GM12873 (cell line): ENCODE data around the gene DPYSL5.

Experiments
- TF ChIP-seq, protein P1 (sequence below): IDR thresholded peaks from 2 replicates; pipeline ENCODE4 v1.5.1; 2012; ENCODE audit warnings: low read depth, mild to moderate bottlenecking, moderate library complexity, low read length, control low read depth; ENCODE audit not compliant: insufficient read depth; ENCODE audit errors: missing control alignments

Gene DPYSL5

DNA sequence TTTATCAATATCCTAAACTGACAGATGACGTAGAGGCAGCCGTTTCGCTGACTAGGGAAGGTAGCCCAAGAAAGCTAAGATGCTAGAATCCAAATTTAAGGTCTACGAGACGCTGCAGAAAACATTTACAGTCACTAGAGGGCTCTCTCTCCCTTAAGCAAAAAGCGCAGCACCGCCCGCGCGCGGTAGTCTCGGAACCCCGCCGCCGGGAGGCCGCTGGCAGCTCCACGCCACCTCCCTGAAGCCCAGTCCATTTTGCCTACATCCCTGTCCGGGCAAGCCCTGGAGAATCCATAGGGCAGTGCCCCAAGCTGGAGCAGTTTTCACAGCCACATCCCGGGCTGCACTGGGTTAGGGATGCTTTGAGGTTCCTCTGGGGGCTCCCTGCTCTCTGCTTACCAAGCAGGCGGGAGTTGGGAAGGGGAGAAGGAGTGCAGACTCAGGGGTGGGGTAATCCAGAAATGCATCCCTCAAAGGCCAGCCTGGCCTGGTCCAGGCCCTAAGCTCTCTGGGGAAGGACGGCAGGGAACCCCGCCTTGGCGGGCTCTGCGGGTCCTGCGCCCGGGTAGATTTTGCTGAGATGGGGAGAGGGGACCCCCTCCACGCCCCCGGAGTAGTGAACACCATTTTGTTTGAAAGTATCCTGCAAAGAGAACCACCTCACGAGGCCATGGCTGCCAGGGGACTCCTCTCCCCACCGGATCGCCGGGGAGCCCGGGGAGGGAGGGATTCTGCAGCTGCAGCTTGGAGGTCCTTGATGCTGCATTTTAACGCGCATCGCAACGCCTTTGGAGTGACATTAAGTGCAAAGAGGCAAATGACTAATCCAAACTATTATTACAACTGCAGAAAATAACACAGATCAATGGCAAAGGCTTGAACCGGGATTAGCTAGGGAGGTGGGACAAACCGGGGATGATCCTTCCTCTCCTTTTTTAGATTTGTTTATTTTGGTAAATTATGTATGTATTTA, 1.3 kb upstream of the DPYSL5 start:
- TF ChIP-seq, protein P1, sequence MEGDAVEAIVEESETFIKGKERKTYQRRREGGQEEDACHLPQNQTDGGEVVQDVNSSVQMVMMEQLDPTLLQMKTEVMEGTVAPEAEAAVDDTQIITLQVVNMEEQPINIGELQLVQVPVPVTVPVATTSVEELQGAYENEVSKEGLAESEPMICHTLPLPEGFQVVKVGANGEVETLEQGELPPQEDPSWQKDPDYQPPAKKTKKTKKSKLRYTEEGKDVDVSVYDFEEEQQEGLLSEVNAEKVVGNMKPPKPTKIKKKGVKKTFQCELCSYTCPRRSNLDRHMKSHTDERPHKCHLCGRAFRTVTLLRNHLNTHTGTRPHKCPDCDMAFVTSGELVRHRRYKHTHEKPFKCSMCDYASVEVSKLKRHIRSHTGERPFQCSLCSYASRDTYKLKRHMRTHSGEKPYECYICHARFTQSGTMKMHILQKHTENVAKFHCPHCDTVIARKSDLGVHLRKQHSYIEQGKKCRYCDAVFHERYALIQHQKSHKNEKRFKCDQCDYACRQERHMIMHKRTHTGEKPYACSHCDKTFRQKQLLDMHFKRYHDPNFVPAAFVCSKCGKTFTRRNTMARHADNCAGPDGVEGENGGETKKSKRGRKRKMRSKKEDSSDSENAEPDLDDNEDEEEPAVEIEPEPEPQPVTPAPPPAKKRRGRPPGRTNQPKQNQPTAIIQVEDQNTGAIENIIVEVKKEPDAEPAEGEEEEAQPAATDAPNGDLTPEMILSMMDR: peak; percentile 84

DNA sequence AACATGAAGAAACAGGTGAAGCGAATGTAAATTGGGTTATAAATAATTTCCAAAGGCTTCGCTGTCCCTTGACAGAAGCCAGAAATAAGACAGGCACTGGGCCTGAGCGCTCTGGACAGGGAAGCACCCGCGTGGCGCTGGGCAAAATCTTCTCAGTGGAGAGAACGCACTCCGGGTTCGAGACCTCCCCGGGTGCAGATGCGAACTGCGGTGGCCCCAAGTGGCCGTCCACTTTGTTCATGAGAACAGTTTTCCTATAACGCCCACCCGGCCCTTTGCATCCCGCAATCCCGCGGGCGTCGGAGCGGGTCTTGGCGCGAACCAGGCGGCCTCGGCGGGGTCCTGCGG, 651 bp upstream of the DPYSL5 start:
- TF ChIP-seq, protein P1: no peak

DNA sequence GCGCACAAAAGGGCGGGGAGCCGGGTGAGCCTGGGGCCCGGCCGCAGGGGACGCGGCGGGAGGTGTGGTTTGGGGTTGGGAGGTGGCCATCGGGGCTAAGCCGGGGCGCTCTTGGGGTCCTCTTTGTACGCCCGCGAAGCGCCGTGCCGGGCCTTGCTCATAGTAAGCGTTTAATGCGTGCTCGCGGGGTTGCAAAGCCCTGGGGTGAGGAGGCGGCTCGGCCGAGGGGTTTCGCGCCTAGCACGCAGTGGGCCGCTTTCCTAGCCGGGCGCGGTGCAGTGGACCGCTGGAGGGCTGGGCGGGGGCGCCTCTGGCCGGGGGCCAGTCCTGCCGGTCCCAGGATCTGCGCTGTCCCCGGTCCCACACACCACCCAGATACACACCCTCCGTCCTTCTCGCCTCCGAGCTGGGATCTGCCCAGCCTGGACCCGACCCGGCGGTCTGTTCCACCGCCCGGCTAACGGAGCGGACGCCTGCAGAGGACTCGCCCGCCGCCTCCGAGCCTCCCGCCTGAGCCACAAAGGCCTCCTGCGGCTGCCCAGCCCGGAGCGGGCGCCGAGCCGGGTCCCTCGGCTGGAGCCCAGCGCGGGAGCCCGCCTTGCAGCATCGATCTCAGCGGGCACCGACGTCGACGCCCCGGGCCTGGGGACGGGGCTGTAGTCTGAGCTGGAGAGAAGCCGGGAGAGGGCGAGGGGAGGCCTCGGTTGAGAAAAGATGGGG, 564 bp downstream of the DPYSL5 start:
- TF ChIP-seq, protein P1: no peak

DNA sequence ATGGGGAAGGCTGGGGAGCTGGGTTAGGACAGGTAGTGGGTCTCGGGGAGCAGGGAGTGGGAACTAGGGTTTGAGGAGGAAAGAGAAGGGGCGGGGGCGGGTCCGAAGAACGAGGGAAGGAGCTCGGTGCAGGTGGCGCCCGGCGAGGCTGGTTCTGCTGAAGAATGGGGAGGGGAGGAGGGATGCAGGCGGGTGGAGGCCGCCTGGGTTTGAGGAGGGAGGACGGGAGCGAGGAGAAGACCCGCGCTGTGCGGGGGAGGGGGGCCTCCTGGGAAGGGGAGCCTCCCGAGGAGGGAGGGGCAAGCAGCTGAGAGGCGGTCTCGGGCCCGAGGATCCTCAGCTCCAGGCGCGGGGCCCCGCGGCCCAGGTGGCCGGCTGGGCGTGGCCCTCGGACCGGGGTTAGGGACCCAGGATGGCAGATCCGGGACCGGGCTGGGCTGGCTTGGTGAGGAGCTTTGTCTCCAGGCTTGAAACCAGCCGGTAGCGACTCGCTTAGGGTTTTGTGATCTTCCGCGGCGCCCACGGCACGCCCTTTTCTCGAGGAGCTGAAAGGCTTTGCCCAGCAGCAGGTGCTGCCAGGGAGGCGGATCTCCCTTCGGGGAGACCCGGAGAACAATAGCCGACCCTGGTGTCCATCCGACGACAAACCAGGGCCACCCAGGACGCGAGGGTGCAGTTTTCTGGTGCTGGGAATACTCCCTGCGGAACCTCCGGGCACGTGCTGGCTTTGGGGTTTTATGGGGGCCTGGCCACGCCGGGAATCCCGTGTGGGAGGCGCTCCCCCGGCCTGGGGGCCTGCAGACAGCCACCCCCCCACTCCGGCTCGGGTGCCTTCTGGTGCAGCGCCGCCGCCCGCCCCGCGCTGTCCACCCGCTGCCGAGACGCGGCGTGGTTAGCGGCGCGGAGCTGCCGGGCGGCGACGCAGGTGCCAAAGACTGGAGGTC, 1.4 kb downstream of the DPYSL5 start:
- TF ChIP-seq, protein P1: no peak

DNA sequence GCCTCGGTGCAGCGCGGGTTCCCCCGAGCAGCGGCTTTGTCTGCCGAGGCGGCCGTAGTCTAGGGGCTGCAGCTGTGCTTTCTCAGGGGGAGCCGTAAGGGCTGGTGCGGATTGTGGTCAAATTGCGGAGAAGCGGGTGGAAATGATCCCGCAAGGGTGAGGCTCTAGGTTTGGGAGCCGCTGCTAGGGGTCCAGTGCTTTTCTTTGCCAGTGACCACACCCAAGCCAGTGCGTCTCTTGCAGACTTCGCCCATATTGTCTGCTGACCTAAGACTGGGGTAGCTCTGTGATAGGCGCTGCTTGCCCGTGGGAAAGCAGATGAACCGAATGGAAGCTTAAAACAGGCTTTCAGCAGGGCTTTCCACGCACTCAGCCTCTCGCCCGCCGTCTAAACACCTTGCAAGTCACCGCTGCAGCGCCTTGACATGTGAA, 2.1 kb downstream of the DPYSL5 start:
- TF ChIP-seq, protein P1: no peak

DNA sequence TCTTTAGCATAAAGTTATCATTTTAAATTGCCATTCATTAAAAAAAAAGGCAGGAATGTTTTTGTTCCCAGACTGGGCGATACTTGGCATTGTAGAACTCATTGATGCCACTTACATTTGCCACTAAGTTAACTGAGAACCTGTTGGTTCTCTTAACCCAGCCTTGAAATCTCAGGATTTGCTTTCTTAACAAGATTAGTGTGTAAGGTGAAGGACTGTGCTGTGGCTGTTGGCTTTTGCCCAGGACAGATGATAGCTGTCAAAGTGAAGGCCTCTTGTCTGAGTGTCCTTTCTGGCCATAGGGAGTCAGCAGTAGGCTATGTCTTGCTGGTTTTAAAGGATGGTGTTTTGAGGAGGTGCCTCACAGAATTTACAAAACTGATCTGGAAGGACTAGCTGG, 2.6 kb downstream of the DPYSL5 start:
- TF ChIP-seq, protein P1: no peak
